ENCODE results near the gene MID1. TPM values are rescaled to one million over a fixed set of nuclear protein-coding genes. Genes with fewer than 3 reads are reported as not detected.
"Not testable (repeated sequence)": the region's sequence is repeated elsewhere in the genome, so short reads cannot be mapped to it uniquely, and the experiment has no call there.

Gene MID1
- total RNA-seq, 2 donors from 2014 or later, result 0.15 TPM; not detected in 1

DNA sequence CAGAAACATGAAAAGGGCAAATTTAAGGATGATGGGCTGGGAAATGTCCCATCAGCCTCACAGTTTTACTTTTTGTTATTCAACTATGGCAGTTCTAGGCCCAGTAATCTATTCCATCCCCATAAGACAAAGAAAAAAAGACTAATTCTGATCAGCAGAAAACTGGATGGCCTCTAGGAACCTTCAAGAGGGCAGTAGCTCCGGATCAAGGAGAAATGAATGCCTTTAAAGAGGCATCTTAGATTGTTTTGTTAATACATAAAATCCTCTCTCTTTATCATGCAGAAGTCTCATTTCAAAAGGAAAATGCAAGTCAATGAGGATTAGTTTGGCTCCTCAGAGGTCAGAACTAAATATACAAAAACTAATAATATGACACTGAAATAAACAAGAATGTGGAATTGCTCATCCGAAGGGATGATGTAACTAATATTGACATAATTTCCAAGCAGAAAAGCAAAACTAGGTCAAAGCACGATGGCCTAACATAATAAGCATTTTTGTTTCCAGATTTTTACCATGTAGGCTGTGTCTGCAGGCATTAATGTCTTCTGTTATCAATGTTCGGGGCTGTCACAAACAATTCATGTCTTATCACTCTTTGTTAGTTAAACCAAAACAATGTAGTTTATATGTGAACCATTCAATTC, 8.8 kb downstream of the MID1 start:
- DNase-seq (no peak), ATAC-seq (no peak)
- no peaks in the 10 kb centered on the region for H3K4me1 Mint-ChIP-seq
- no peaks in the 10 kb centered on the region for H3K36me3 Mint-ChIP-seq (ENCODE audit: low read depth)
- H3K4me3 Mint-ChIP-seq, result no peak overlapping the region
- H3K9me3 ChIP-seq (ENCODE audit: control insufficient read depth, low read length, poor library complexity, severe bottlenecking), result no peaks in the 10 kb centered on the region
- H3K27ac Mint-ChIP-seq, result no peak overlapping the region
- peaks cover 6% of the 10 kb centered on the region for H3K27me3 Mint-ChIP-seq

DNA sequence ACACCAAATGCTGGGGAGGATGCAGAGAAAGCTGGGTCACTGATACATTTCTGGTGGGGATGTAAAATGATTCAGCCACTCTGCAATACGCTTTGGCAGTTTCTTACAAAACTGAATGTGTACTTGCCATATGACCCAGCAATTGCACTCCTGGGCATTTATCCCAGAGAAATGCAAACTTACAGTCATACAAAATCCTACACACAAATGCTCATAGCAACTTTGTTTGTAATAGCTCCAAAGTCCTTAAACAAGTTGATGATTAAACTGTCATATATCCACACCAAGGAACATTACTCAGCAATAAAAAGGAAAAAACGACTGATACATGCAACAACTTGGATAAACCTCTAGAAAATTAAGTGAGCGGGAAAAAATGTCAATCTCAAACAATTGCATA, 12.3 kb downstream of the MID1 start:
- Mint-ChIP-seq H3K27ac (no peak overlapping the region), H3K36me3 (ENCODE audit: low read depth) (no peaks in the 10 kb centered on the region), H3K27me3 (no peaks in the 10 kb centered on the region), H3K4me1 (no peaks in the 10 kb centered on the region), H3K4me3 (no peak overlapping the region)
- DNase-seq (no peak), ATAC-seq (no peak)
- no peaks in the 10 kb centered on the region for H3K9me3 ChIP-seq (ENCODE audit: control insufficient read depth, low read length, poor library complexity, severe bottlenecking)

DNA sequence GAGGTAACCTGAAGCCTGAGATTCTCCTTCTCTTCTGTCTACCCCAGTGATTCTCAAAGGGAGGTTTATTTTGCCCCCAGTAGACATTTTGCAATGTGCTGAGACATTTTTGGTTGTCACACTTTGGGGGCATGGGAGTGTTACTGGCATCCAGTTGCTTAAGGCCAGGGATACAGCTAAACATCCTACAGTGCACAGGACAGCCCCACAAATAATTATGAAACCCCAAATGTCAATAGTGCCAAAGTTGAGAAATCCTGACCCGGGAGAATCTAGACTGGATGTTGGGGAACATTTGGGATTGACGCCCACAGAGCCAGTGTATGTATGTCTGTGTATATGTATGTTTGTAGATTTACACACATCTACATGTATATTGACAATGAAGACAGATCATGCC, 13.2 kb downstream of the MID1 start:
- DNase-seq (no peak), ATAC-seq (no peak)
- H3K9me3 ChIP-seq (ENCODE audit: control insufficient read depth, low read length, poor library complexity, severe bottlenecking), result no peaks in the 10 kb centered on the region
- no peaks in the 10 kb centered on the region for H3K4me1 Mint-ChIP-seq
- no peak overlapping the region for H3K4me3 Mint-ChIP-seq
- H3K27me3 Mint-ChIP-seq, result no peaks in the 10 kb centered on the region
- H3K36me3 Mint-ChIP-seq (ENCODE audit: low read depth), result no peaks in the 10 kb centered on the region
- no peak overlapping the region for H3K27ac Mint-ChIP-seq

DNA sequence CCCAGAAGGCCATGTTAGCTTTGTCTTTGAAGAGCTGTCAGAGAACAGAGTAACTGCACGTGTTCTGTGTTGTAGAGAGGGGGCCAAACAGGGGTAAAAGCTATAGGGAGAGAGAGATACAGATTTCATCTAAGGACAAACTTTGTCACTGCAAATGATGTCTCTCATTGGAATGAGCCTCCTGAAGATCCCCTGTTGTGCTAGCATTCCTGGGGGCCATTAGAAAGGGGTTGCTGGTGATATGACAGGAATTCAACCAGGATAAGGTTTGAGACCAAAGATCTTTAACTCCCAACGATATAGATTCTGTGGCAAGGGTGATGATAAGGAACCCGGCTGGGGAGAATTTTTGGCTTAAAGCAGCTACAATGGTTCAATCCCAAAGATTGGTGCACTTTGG, 16.8 kb downstream of the MID1 start:
- no peaks in the 10 kb centered on the region for H3K27me3 Mint-ChIP-seq
- no peak for DNase-seq

DNA sequence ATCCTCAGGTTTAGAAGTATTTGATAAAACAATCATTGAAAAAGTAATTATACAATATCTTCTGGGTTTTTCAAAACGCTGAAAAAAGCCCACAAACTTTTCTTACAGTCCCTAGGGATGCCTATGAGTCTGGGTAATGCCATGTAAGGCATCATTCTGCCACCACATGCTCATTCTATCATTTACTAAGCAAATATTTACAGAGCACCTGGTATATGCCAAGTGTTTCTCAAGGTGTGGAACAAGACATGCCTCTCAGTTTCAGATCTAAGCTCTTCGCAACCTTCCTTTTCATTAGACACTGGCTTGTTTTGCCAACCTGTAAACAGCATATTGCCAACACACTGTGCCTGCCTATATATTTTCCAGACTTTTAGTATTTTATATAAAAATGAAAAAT, 17.7 kb downstream of the MID1 start:
- no peaks in the 10 kb centered on the region for H3K36me3 Mint-ChIP-seq (ENCODE audit: low read depth)
- H3K4me3 Mint-ChIP-seq, result no peak overlapping the region
- no peak for DNase-seq
- H3K27ac Mint-ChIP-seq, result no peak overlapping the region
- H3K4me1 Mint-ChIP-seq, result no peaks in the 10 kb centered on the region
- H3K9me3 ChIP-seq (ENCODE audit: control insufficient read depth, low read length, poor library complexity, severe bottlenecking), result no peaks in the 10 kb centered on the region
- no peak for ATAC-seq
- no peaks in the 10 kb centered on the region for H3K27me3 Mint-ChIP-seq

More for the DNA sequence above, 16.8 kb downstream of the MID1 start:
- no peak overlapping the region for H3K4me3 Mint-ChIP-seq
- no peaks in the 10 kb centered on the region for H3K9me3 ChIP-seq (ENCODE audit: control insufficient read depth, low read length, poor library complexity, severe bottlenecking)
- H3K4me1 Mint-ChIP-seq, result no peaks in the 10 kb centered on the region
- H3K27ac Mint-ChIP-seq, result no peak overlapping the region
- no peak for ATAC-seq
- H3K36me3 Mint-ChIP-seq (ENCODE audit: low read depth), result no peaks in the 10 kb centered on the region

DNA sequence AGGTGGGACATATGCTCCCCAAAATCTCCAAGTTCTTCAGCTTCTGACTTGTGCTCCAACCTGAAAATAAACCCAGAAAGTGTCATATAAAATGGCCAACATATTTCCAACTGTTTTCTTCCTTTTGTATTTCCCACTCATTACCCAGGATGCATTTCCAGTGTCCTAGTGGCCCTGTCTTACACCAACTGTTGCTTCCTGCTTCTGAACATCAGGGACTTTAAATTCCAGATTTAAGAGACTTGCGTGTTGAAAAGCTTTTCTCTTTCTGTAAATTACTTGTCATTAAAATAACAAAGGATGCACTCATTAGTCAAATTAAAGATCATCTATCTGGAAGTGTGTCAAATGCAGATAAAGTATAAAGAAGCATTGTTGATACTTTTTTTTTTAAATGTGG, 19.9 kb downstream of the MID1 start:
- H3K27me3 Mint-ChIP-seq, result no peaks in the 10 kb centered on the region
- ATAC-seq, result no peak
- H3K4me3 Mint-ChIP-seq, result no peak overlapping the region
- no peaks in the 10 kb centered on the region for H3K36me3 Mint-ChIP-seq (ENCODE audit: low read depth)
- no peak overlapping the region for H3K27ac Mint-ChIP-seq
- no peak for DNase-seq
- no peaks in the 10 kb centered on the region for H3K4me1 Mint-ChIP-seq
- H3K9me3 ChIP-seq (ENCODE audit: control insufficient read depth, low read length, poor library complexity, severe bottlenecking), result no peaks in the 10 kb centered on the region

DNA sequence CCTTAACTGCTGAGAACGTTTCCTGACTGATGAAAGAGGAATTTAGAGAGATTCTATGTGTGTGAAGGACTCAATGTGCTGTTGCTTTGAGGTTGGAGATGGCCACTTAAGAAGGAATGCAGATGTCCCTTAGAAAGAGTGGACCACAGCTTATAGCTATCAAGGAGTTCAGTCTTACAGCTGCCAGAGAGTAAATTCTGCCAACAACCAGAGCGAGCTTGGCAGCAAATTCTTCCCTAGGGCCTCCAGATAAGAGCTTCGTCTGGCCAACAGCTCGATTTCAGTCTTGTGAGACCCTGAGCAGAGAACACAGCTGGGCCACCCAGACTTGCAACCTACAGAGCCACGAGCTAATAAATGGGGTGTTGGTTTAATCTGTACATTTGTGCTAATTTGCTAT, 21.8 kb downstream of the MID1 start:
- Mint-ChIP-seq H3K4me3 (no peak overlapping the region), H3K27me3 (no peaks in the 10 kb centered on the region), H3K36me3 (ENCODE audit: low read depth) (no peaks in the 10 kb centered on the region), H3K4me1 (no peaks in the 10 kb centered on the region), H3K27ac (no peak overlapping the region)
- no peaks in the 10 kb centered on the region for H3K9me3 ChIP-seq (ENCODE audit: control insufficient read depth, low read length, poor library complexity, severe bottlenecking)
- ATAC-seq, result no peak
- DNase-seq, result no peak

DNA sequence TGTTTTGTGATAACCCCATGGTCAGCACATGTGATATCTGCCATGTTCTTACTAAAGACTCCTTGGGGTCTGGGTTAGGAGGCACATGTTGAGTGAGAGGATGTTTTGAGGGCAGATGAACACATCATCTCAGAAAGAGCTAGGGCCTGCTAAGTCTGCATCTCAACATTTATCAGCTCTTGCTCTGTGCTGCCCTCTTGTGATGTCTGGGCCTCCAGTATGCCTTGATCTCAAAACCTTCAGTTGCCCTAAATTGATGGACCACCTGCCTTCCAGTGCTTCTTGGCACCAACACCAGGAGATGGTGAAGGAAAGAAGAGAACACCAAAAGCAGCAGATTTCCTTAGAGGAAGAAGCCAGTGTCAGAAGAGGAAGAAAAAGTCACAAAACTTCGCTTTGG, 22.5 kb downstream of the MID1 start:
- no peak overlapping the region for H3K27ac Mint-ChIP-seq
- H3K4me3 Mint-ChIP-seq, result no peak overlapping the region
- H3K36me3 Mint-ChIP-seq (ENCODE audit: low read depth), result no peaks in the 10 kb centered on the region
- ATAC-seq (no peak), DNase-seq (no peak)
- H3K9me3 ChIP-seq (ENCODE audit: control insufficient read depth, low read length, poor library complexity, severe bottlenecking), result no peaks in the 10 kb centered on the region
- H3K27me3 Mint-ChIP-seq, result no peaks in the 10 kb centered on the region
- H3K4me1 Mint-ChIP-seq, result no peaks in the 10 kb centered on the region

DNA sequence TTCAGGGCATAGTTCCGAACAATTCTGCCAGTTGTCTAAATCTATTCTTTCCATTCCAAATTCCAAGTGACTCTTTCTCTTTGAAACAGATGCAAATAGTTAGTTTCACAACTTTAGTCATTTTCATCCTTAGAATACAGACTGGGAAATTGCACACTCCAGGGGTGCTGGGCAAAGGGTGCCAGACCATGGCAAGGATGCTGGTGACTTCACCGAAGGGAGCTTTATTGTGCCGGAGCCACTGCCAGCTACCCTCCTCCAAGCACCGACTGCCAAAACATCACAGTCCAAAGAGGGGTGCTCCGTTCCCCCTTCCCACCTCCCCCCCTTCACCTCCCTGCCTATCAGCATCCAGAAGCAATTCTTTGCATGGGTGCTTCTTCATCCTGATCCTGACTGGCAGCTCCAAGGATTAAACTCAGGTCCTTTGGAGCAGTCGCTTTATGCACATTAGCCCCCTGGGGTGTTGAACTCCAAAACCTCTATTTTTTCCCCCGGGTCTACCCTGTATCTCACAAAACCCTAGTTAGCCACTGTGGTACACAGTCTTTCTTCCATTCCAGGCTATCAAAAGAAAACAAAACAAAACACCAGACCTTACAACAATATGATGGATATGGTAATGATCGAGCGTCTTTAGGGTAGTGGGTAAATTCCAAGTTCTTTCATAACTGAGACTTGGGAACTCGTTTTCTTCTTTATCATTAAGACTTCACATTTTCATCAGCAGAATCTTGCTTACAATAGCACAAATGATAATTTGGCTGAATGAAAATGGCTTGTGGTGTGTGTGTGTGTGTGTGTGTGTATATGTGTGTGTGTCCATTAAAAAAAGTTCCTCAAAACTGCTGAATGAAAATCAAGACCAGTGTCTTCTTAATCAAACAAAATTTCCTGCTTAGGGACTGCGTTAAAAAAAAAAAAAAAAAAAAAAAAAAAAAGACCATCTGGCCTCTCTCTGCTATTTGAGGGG, 28.7 kb downstream of the MID1 start:
- H3K4me1 Mint-ChIP-seq, result no peaks in the 10 kb centered on the region
- H3K4me3 Mint-ChIP-seq, result no peak overlapping the region
- DNase-seq (no peak), ATAC-seq (no peak)
- no peaks in the 10 kb centered on the region for H3K36me3 Mint-ChIP-seq (ENCODE audit: low read depth)
- no peak overlapping the region for H3K27ac Mint-ChIP-seq
- no peaks in the 10 kb centered on the region for H3K9me3 ChIP-seq (ENCODE audit: control insufficient read depth, low read length, poor library complexity, severe bottlenecking)
- no peaks in the 10 kb centered on the region for H3K27me3 Mint-ChIP-seq

DNA sequence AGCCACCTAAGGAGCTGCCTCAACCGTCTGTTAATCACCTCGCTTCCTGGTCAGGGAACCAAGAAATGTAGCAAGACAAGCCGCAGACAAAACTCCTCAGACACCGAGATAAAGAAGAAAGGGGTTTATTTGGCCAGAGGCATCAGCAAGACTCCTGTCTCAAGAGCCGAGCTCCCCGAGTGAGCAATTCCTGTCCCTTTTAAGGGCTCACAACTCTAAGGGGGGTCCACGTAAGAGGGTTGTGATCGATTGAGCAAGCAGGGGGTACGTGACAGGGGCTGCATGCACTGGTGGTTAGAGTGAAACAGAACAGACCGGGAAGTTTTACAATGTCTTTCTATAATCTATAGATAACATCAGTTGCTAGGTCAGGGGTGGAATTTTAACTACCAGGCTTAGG, 30.6 kb downstream of the MID1 start:
- ATAC-seq; H3K27ac Mint-ChIP-seq; DNase-seq; H3K4me3 Mint-ChIP-seq; H3K4me1 Mint-ChIP-seq; H3K36me3 Mint-ChIP-seq (ENCODE audit: low read depth); H3K27me3 Mint-ChIP-seq; H3K9me3 ChIP-seq (ENCODE audit: control insufficient read depth, low read length, poor library complexity, severe bottlenecking): not testable (repeated sequence)

DNA sequence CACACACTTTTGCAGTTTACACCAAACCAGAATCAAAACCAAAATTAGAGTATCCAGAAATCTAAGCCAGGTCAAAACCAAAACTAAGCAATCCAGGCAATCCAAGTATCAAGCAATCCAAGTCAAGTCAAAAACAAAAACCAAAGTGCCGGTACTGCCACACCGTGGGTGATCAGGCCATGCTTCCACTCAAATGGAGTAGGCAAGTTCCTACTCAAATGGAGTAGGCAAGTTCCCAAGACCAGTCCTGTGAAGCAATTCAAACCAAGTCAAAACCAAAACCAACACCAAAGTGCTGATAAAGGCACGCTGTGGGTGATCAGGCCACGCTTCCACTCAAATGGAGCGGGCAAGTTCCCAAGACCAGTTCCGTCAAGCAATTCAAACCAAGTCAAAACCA, 31.3 kb downstream of the MID1 start:
- Mint-ChIP-seq H3K27me3 (no peaks in the 10 kb centered on the region), H3K4me1 (no peaks in the 10 kb centered on the region), H3K36me3 (ENCODE audit: low read depth) (peaks cover 2% of the 10 kb centered on the region), H3K4me3 (no peak overlapping the region), H3K27ac (no peak overlapping the region)
- H3K9me3 ChIP-seq (ENCODE audit: control insufficient read depth, low read length, poor library complexity, severe bottlenecking), result no peaks in the 10 kb centered on the region
- DNase-seq (no peak), ATAC-seq (no peak)

DNA sequence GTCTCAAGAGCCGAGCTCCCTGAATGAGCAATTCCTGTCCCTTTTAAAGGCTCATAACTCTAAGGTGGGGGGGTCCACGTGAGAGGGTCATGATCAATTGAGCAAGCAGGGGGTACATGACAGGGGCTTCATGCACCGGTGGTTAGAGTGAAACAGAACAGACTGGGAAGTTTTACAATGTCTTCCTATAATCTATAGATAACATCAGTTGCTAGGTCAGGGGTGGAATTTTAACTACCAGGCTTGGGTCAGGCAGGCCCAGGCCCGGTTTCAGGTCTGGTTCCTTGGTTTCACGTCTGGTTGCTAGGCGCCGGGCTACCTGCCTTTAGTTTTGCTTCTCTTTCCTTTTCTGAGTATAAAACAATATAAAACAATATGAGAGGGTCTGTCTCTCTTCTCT, 35.5 kb downstream of the MID1 start:
- H3K27me3 Mint-ChIP-seq; ATAC-seq; H3K36me3 Mint-ChIP-seq (ENCODE audit: low read depth); H3K9me3 ChIP-seq (ENCODE audit: control insufficient read depth, low read length, poor library complexity, severe bottlenecking); H3K4me1 Mint-ChIP-seq; H3K4me3 Mint-ChIP-seq; DNase-seq; H3K27ac Mint-ChIP-seq: not testable (repeated sequence)

DNA sequence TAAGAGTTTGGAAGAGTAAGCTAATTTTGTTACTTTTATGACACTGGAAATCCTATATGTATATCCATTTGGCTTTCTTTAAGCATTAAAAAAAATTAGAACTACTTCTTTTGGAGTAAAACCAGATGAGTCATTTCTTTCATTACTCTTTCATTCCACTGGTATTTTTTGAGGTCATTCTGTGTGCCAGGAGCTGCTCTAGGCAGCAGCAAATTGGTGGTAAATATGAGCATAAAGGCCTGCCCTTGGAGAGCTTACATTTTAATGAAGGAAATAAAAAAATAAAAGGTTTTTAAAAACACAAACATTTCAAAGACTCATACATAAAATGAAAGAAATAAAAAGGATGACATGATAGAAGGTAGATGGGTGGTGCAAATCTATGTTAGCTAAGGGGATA, 37.4 kb downstream of the MID1 start:
- no peak for DNase-seq
- Mint-ChIP-seq H3K4me3 (no peak overlapping the region), H3K27ac (no peak overlapping the region), H3K27me3 (no peaks in the 10 kb centered on the region), H3K4me1 (no peaks in the 10 kb centered on the region), H3K36me3 (ENCODE audit: low read depth) (peaks cover 3% of the 10 kb centered on the region)
- no peak for ATAC-seq
- no peaks in the 10 kb centered on the region for H3K9me3 ChIP-seq (ENCODE audit: control insufficient read depth, low read length, poor library complexity, severe bottlenecking)
